Measurements from ENCODE around the gene DYNC1H1.

DNA sequence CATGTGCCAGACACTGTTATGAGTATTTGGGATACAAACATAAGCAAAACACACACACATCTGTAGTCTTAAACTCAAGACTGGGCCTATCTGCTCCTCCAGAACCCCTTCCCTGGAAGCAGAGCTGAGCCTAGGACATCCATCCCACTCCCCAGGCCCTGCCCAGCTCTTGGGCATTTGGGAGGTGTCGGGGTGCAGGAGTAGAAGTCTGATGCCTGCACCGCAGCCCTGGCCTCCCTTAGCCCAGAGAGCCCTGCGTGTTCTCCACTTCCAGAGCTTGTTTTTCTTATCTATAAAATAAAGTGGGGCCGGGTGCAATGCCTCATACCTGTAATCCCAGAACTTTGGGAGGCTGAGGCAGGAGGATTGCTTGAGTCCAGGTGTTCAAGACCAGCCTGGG, 110.8 kb downstream of the DYNC1H1 start:
- TF ChIP-seq TCF7 (CRISPR knock-in tag; IDR thresholded peaks at IDR 0.05; ENCODE audit: low read depth) (no peak), CTCF (IDR thresholded peaks at IDR 0.05) (no peak), FOXJ3 (CRISPR knock-in tag; IDR thresholded peaks at IDR 0.05; ENCODE audit: borderline replicate concordance) (no peak), FOXK1 (CRISPR knock-in tag; IDR thresholded peaks at IDR 0.05) (no peak)
- TF ChIP-seq, protein P1, sequence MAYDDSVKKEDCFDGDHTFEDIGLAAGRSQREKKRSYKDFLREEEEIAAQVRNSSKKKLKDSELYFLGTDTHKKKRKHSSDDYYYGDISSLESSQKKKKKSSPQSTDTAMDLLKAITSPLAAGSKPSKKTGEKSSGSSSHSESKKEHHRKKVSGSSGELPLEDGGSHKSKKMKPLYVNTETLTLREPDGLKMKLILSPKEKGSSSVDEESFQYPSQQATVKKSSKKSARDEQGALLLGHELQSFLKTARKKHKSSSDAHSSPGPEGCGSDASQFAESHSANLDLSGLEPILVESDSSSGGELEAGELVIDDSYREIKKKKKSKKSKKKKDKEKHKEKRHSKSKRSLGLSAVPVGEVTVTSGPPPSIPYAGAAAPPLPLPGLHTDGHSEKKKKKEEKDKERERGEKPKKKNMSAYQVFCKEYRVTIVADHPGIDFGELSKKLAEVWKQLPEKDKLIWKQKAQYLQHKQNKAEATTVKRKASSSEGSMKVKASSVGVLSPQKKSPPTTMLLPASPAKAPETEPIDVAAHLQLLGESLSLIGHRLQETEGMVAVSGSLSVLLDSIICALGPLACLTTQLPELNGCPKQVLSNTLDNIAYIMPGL (CRISPR knock-in tag; IDR thresholded peaks at IDR 0.05), result no peak
